A673 (cell line): ENCODE data around the gene STK36.

Experiments used
- CTCF ChIP-seq: fragments of 300-800, 200-600 bp; sonication (generic); conservative IDR thresholded peaks from 2 replicates; pipeline ENCODE4 v1.5.1; 2017; ENCODE audit warnings: low read depth, mild to moderate bottlenecking, antibody characterized with exemption, low read length, moderate library complexity, mixed read lengths
- EZH2 ChIP-seq: fragments of 200-600 bp; sonication (generic); IDR thresholded peaks from 2 replicates; pipeline ENCODE4 v1.6.1; 2017; ENCODE audit warnings: borderline replicate concordance, low read depth, mild to moderate bottlenecking, mixed read lengths, antibody characterized with exemption, low read length; ENCODE audit not compliant: poor library complexity, severe bottlenecking

- no peak for TF ChIP-seq CTCF
- TF ChIP-seq EZH2: no peak
Observed at GRCh38 chr2:218655751-218656150, 16.1 kb upstream of the STK36 start.
